K562 (cell line): ENCODE results near the gene CDK5R2. TPM values are rescaled to one million over a fixed set of nuclear protein-coding genes. Genes with fewer than 3 reads are reported as not detected.
A peak's percentile ranks its signal among the peaks of the same experiment; 100 is the strongest.

ENCODE experiments used
- AFF4 ChIP-seq: sonication (generic); formaldehyde crosslinking; IDR thresholded peaks from 2 replicates; pipeline ENCODE4 v1.8.0; 2023; ENCODE audit warnings: mild to moderate bottlenecking, missing genetic modification reagents
- ATF3 ChIP-seq, 2 experiments: fragments of 450-650 bp in 1 of 2; sonication (generic) in 1 of 2; formaldehyde crosslinking in 1 of 2; IDR thresholded peaks in 1 of 2; conservative IDR thresholded peaks in 1 of 2; 2 replicates each; pipeline versions ENCODE4 v1.6.1 to v1.8.1; 2016 to 2023; ENCODE audit warnings: mild to moderate bottlenecking in 2 of 2, moderate library complexity in 2 of 2, inconsistent platforms in 1 of 2, missing genetic modification reagents in 1 of 2
- EGR1 ChIP-seq: fragments of 450-650 bp; conservative IDR thresholded peaks from 2 replicates; pipeline ENCODE4 v1.6.1; 2017; ENCODE audit warnings: mild to moderate bottlenecking
- ELF4 ChIP-seq: fragments of 450-650 bp; formaldehyde crosslinking; IDR thresholded peaks from 2 replicates; pipeline ENCODE4 v1.4.0; 2022; ENCODE audit warnings: missing genetic modification characterization
- FOXO4 ChIP-seq: fragments of 450-650 bp; formaldehyde crosslinking; IDR thresholded peaks from 2 replicates; pipeline ENCODE4 v1.4.0; 2020; ENCODE audit warnings: mild to moderate bottlenecking, moderate library complexity
- HDAC6 ChIP-seq: IDR thresholded peaks from 2 replicates; pipeline ENCODE4 v1.6.1; 2012; ENCODE audit warnings: low read depth, mild to moderate bottlenecking, control low read depth, inconsistent platforms, low read length, moderate library complexity
- MED1 ChIP-seq: sonication (generic); formaldehyde crosslinking; IDR thresholded peaks from 2 replicates; pipeline ENCODE4 v1.8.1; 2023; ENCODE audit warnings: missing genetic modification reagents, borderline replicate concordance
- MIER1 ChIP-seq: fragments of 450-650 bp; IDR thresholded peaks from 2 replicates; pipeline ENCODE4 v1.6.1; 2016; ENCODE audit warnings: antibody characterized with exemption, mild to moderate bottlenecking, low read depth
- MYNN ChIP-seq, 2 experiments: sonication (generic); formaldehyde crosslinking in 1 of 2; IDR thresholded peaks; 2 replicates each; pipeline versions ENCODE4 v1.5.0 to v1.6.1; 2016 to 2020; ENCODE audit warnings: antibody characterized with exemption in 1 of 2, missing genetic modification reagents in 1 of 2
- RBM22 ChIP-seq: fragments of 200-400 bp; formaldehyde crosslinking; IDR thresholded peaks from 2 replicates; pipeline ENCODE4 v1.6.1; 2018; ENCODE audit warnings: low read length, low read depth; ENCODE audit not compliant: poor library complexity, severe bottlenecking
- RHOXF2B ChIP-seq: fragments of 250-450 bp; sonication (Bioruptor Pico); conservative IDR thresholded peaks from 2 replicates; pipeline ENCODE4 v1.5.1; 2021
- SMAD4 ChIP-seq: fragments of 250-450 bp; sonication (Bioruptor Pico); conservative IDR thresholded peaks from 2 replicates; pipeline ENCODE4 v1.8.0; 2021; ENCODE audit warnings: inconsistent platforms, mild to moderate bottlenecking, moderate library complexity
- SRSF7 ChIP-seq: fragments of 200-400 bp; formaldehyde crosslinking; optimal IDR thresholded peaks from 2 replicates; pipeline ENCODE3; 2017; ENCODE audit warnings: mild to moderate bottlenecking, low read depth, low read length
- VEZF1 ChIP-seq: fragments of 200-800 bp; sonication (Bioruptor generic); IDR thresholded peaks from 2 replicates; pipeline ENCODE4 v1.6.1; 2017; ENCODE audit warnings: missing genetic modification characterization, missing compliant biosample characterization
- ZFP91 ChIP-seq: sonication (generic); formaldehyde crosslinking; IDR thresholded peaks from 2 replicates; pipeline ENCODE4 v1.8.0; 2022; ENCODE audit warnings: mild to moderate bottlenecking, missing genetic modification reagents
- polyA plus RNA-seq, 8 experiments: library from polyadenylated mRNA; depleted of rRNA in 4 of 8; stranded (reverse) in 5 of 8; unstranded in 3 of 8; fragments of >200 nt; fragmentation: Nextera tagmentation in 2 of 8; fragmentation: Illumina TruSeq in 1 of 8; extraction: Ambion mirVana in 2 of 8; extraction: Trizol in 1 of 8; gene quantifications; 2 replicates each; pipeline versions ENCODE4 v1.2.1 to v1.2.3, GENCODE V29; 2011 to 2014; ENCODE audit warnings: inconsistent platforms in 1 of 8, missing spikeins in 1 of 8
- total RNA-seq, 7 experiments: library from RNA; depleted of rRNA in 6 of 7; stranded (reverse); fragments of >200 nt in 6 of 7; fragmentation: Illumina TruSeq in 2 of 7; extraction: Trizol in 2 of 7; gene quantifications; 2 replicates each; pipeline versions ENCODE4 v1.2.1 to v1.2.3, GENCODE V29; 2011 to 2021; ENCODE audit warnings: low replicate concordance in 1 of 7

Gene CDK5R2
- total and polyA plus RNA-seq, 9 of the 15 experiments (the other 6 are each of a cell fraction or from before 2014, with no cell fraction given) = 0.09 TPM; not detected in 8

GRCh38 chr2:218962859-218963492 lies 3.5 kb downstream of the CDK5R2 start (continued):
- TF ChIP-seq FOXO4 = no peak
- TF ChIP-seq VEZF1 (CRISPR knock-in tag) = no peak; the same call in 1 of the 2 replicates
- TF ChIP-seq SRSF7 = no peak
- no peak for TF ChIP-seq MED1 (CRISPR knock-in tag)
- TF ChIP-seq ELF4 (CRISPR knock-in tag) = no peak
- TF ChIP-seq ATF3 (IDR thresholded peaks at IDR 0.05) = no peak; the same call in 1 of the 2 replicates
- TF ChIP-seq ATF3 (CRISPR knock-in tag; conservative IDR thresholded peaks at IDR 0.05) = no peak
- TF ChIP-seq ZFP91 (CRISPR knock-in tag) = no peak
- TF ChIP-seq RHOXF2B = no peak
- TF ChIP-seq MIER1 = peak; percentile 96
- no peak for TF ChIP-seq EGR1
- 0 out of 2 replicates have a peak, but pooled peaks have one; percentile 48 for TF ChIP-seq SMAD4 (CRISPR knock-in tag)
- TF ChIP-seq HDAC6 = no peak
- no peak for TF ChIP-seq MYNN (IDR thresholded peaks at IDR 0.05)
- 0 out of 2 replicates have a peak, but pooled peaks have one; percentile 35 for TF ChIP-seq MYNN (CRISPR knock-in tag; IDR thresholded peaks at IDR 0.05)
- TF ChIP-seq RBM22 = no peak
- TF ChIP-seq AFF4 (CRISPR knock-in tag) = no peak
